Activated CD4-positive, alpha-beta T cell treated with anti-CD3 and anti-CD28 coated beads, Interleukin-2, Interleukin-6, amounts not matched to agents 100 ng/mL and 50 ng/mL, durations not matched to agents 16 hours and 8 hours (primary cell): ENCODE results near the gene FER.
"Not testable (repeated sequence)": the region's sequence is repeated elsewhere in the genome, so short reads cannot be mapped to it uniquely, and the experiment has no call there.

Source experiments
- DNase-seq: peaks from one replicate; pipeline ENCODE4 v3.0.0-alpha.2; 2020

FER gene

DNA sequence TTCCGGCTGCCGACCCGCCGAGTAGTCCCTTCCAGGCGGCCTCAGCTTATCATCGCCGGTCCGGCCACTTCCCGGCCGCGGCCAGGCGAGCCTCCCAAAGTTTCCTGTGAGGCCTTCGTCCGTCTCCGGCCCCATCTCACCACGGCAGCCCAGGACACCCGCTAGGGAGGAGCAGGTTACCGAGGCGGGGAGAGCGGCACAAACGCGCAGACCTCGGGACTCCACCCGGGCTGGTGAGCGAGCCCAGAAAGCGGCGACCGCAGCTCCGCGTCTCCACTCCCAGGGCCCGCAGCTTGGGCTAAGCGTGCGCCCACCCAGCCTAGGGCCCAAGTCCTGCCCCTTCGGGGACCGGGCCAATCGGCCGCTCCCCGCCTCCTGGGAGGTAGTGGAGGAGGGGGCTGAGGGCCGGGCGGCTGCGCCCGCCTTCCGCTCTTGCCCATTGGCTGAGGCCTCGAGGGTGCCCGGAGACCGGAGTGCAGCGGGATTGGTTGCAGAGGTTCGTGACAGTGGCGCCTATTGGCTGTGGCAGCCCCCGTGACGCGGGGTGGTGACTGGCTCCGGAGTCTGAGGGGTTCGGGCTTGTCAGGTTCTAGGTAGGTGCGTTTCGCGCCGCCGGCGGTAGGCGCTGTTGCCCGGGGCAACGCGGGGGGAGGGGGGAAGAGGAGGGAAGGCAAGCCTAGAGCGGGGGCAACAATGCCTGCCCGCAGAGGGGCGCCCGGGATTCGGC, 867 bp downstream of the FER start:
- DNase-seq = peak; percentile 99

DNA sequence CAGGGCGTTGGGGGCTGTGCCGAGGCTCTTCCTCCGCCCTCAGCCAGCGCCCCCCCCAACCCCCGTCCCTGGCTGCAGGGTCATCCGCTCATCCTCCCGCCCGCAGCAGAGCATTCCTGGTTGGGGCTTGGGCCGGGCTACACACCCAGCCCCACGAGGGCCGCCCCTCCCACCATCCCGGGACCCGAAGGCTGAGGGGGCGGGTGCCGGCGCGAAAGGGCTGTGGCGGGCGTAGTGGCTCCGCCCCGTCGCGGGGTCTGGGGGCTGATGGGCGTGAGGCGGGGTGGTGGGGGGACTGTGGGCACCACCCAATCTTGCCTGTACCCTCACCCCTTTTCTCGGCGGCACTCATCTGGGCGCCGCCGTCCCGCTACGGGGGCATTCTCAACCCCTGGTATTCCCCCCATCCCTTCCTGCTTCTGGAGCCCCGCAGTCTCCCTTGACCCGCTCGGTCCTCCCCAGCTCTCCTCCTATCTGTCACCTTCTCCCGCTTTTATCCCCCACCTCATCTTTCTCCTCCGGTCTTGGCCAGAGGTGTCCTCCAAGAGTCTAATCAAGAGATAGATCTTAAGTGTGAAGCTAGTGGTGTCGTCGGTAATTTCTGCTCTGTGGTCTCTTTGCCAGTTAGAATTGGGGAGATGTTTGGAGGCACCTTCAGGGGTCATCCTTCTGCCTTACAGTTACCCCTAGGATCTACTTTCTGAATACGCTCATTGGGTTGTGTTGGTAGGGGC, 1.6 kb downstream of the FER start:
- peak; percentile 9 for DNase-seq

DNA sequence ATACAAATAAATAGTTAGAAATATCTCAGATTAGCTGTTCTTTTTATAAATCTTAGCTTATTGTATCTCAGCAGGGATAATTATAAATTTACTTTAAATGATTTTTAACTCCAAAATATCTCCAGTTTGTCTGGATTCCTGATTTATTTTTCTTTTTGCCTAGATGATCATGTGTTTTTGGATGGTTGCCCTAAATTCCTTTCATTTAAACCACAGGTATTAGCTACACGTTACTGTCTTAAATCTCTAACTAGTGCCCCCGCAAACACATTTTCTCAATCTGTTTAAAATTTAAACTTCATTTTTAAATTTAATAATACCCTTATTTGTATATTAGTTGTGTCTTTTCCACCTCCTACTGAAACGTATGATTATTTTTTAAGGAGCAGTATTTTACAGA, 5.6 kb downstream of the FER start:
- no peak for DNase-seq

DNA sequence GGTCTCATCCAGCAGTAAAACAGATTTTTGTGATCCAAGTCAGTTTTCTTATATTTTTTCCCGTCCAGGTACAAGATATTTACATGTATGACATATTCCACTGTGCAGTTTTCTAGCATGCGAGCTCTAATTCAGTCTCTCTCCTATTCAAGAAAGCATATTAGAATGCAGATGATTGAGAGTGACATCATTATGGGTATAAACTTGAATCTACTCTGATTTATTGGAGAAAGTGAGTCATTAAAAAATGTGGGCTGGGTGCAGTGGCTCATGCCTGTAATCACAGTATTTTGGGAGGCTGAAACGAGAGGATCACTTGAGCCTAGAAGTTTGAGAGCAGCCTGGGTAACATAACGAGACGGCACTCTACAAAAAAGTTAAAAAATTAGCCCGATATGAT, 6.2 kb downstream of the FER start:
- DNase-seq = no peak

DNA sequence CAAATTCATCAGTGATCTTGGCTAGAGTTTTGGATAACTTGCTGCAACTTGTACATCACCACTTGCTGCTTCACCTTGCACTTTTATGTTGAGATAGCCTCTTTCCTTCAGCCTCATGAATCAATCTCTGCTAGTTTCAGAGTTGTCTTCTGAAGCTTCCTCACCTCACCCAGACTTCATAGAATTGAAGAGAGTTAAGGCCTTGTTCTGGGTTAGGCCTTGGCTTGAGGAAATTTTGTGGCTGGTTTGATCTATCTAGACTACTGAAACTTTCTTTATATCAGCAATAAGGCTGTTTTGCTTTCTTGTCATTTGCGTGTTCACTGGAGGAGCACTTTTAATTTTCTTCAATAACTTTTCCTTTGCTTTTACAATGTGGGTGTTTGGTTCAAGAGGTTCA, 12.8 kb downstream of the FER start:
- no peak for DNase-seq

DNA sequence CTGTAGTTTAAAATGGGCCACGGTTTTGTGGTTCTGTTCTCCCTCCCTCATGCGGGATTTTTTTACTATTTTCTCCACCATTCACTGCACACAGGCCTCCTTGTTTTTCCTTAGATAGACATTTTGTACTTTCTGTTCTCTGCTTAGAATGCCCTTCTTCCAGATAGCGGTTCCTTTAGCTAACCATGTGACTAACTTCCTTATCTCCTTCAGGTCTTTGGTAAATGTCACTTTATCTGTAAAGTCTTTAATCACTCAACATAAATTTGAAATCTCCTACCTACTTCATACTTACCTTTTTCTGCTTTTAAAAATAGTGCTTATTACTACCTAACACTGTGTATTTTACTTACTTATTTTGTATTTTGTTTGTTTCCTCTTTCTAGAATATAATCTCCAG, 15.0 kb downstream of the FER start:
- DNase-seq = no peak

GRCh38 chr5:108763222-108763916, 15.7 kb downstream of the FER start:
- no peak for DNase-seq

DNA sequence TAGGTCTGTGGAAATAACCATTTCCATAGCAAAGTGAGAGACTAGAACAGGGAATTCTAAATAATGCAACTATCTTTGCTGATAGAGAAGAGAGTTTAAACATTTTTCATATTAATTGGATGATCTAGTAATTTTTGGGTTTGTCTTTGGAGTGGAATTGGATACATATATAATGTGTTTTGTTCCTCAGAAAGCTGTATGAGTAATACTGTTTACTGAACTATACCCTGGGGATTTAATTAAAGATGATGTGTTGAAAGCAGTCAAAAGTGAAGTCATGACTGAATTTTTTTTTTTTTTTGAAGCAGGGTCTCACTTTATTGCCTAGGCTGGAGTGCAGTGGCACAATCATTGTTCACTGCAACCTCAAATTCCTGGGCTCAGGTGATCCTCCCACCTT, 17.9 kb downstream of the FER start:
- DNase-seq = no peak

DNA sequence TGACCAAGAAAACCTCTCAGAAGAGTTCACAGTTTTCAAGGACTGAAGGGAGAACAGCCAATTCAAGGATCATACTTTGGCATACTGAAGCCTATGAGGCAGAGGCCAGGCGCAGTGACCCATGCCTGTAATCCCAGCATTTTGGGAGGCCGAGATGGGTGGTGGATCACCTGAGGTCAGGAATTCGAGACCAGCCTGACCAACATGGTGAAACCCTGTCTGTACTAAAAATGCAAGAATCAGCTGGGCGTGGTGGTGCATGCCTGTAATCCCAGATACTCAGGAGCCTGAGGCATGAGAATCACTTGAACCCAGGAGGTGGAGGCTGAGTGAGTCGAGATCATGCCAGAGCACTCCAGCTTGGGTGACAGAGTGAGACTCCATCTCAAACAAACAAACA, 19.2 kb downstream of the FER start:
- not testable (repeated sequence) for DNase-seq

DNA sequence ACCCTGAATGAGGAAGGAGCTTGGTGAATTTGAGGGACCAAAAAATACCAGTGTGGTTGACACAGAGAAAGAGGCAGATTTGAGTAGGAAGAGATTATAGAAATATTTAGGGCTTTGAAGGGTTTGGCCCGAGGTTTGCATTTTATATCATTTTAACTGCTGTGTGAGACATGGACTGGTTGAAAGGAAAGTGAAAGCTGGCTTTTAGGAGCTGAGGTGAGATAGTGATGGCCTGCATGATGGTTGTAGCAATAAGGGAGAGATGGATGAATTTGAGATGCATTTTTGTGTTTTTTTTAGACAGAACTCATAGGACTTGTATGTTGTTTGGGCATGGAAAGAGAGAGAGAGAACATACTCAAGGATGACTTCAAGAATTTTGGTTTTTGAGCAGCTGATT, 21.7 kb downstream of the FER start:
- no peak for DNase-seq

GRCh38 chr5:108772626-108773025, 24.9 kb downstream of the FER start:
- DNase-seq = no peak

DNA sequence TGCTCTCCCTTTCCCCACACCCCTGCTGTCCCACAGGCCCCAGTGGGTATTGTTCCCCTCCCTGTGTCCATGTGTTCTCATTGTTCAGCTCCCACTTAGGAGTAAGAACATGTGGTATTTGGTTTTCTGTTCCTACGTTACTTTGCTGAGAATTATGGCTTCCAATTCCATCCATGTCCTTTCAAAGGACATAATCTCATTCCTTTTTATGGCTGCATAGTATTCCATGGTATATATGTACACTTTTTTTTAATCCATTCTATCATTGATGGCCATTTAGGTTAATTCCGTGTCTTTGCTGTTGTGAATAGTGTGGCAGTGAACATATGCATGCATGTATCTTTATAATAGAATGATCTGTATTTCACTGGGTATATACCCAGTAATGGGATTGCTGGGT, 25.6 kb downstream of the FER start:
- no peak for DNase-seq

DNA sequence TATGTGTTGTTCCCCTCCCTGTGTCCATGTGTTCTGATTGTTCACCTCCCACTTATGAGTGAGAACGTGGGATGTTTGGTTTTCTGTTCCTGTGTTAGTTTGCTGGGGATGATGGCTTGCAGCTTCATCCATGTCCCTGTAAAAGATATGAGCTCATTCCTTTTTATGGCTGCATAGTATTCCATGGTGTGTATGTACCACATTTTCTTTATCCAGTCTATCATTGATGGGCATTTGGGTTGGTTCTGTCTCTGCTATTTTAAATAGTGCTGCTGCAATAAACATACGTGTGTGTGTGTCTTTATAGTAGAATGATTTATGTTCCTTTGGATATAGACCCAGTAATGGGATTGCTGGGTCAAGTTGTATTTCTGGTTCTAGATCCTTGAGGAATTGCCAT, 26.4 kb downstream of the FER start:
- DNase-seq = not testable (repeated sequence)

- not testable (repeated sequence) for DNase-seq
Measured at GRCh38 chr5:108777582-108777981, 29.9 kb downstream of the FER start.

- DNase-seq = not testable (repeated sequence)
Measured at GRCh38 chr5:108784577-108784976, 36.9 kb downstream of the FER start.

DNA sequence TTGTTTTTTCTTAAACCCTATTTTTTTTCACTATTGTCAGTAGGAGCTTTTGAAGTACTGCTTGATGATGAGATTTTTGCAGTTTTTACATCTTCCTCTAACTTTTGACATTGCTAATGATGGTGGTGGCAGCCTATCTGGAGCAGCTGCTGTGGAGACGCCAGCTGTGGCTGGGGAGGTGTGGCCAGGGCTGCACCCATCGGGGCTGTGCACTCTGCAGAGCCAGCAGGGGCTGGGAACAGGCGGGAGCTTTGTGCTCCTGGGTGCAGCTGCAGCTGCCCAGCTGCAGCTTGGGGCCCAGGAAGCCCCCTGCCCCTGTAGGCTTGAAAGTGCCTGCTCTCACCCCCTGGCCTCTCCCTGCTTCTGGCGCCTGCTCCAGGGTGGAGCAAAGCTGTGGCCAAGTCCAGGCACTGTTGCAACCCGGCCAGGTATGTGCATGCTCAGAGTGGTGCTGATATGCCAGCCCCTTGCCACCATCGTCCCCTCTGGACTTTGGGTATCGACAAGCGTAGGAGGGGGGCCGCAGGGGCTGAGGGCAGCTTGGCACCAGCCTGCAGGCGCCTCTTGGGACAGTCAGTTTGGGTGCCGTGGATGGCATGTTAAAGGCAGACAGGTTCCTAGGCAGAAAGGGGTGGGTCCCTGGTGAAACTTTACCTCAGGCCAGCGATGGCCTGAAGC, 39.2 kb downstream of the FER start:
- DNase-seq = no peak

- DNase-seq = no peak
Measured at GRCh38 chr5:108788142-108788541, 40.4 kb downstream of the FER start.

GRCh38 chr5:108793207-108793606, 45.5 kb downstream of the FER start:
- DNase-seq = no peak

DNA sequence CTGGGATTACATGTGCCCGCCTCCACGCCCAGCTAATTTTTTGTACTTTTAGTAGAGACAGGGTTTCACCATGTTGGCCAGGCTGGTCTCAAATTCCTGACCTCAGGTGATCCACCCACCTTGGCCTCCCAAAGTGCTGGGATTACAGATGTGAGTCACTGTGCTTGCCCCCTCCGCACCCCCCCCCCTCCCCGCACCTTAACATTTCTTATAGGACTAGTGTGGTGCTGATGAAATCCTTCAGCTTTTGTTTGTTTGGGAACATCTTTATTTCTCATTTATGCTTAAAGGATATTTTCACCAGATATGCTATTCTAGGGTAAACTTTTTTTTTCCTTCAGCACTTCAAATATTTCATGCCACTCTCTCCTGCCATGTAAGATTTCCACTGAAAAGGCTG, 46.7 kb downstream of the FER start:
- not testable (repeated sequence) for DNase-seq

- DNase-seq = no peak
Measured at GRCh38 chr5:108797396-108797795, 49.7 kb downstream of the FER start.

DNA sequence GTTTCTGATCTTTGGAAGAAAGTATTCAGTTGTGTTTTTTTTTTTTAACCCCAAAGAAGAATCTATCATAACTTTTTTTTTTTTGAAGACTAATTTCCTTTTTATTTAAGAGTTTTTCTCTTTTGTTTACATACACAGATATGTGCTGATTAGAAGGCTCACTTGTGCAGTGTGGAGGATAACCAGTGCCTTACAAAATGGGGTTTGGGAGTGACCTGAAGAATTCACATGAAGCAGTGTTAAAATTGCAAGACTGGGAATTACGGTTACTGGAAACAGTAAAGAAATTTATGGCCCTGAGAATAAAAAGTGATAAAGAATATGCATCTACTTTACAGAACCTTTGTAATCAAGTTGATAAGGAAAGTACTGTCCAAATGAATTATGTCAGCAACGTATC, 50.3 kb downstream of the FER start:
- no peak for DNase-seq

- DNase-seq = no peak
Measured at GRCh38 chr5:108798513-108799265, 51.0 kb downstream of the FER start.

GRCh38 chr5:108801301-108801700, 53.6 kb downstream of the FER start:
- no peak for DNase-seq
